SU-DHL-6 (cell line): ENCODE data around the gene SLC17A9.
A peak's percentile ranks its signal among the peaks of the same experiment; 100 is the strongest.

Experiments
- H2AFZ ChIP-seq: fragments of 200-600 bp; sonication (generic); 2 replicates; pipeline ENCODE4 v1.6.1; 2014; ENCODE audit warnings: low read depth, mild to moderate bottlenecking, moderate library complexity, mixed read lengths, antibody characterized with exemption, low read length; ENCODE audit not compliant: severe bottlenecking
- H3F3A ChIP-seq: fragments of 200-600 bp; shearing (Covaris generic); 2 replicates; pipeline ENCODE4 v1.6.0; 2016; ENCODE audit warnings: antibody characterized with exemption, mild to moderate bottlenecking; ENCODE audit not compliant: insufficient read depth
- H3K27ac ChIP-seq: fragments of 200-600 bp; sonication (generic); 2 replicates; pipeline ENCODE4 v1.5.1; 2016; ENCODE audit warnings: low read depth, mild to moderate bottlenecking, low read length, moderate library complexity, mixed read lengths
- H3K27me3 ChIP-seq: fragments of 200-600 bp; sonication (generic), shearing (Covaris generic); 2 replicates; pipeline ENCODE4 v1.6.0; 2014; ENCODE audit warnings: mild to moderate bottlenecking, low read length
- H3K36me3 ChIP-seq: fragments of 200-600 bp; sonication (generic); 2 replicates; pipeline ENCODE4 v1.6.1; 2014; ENCODE audit warnings: mild to moderate bottlenecking, low read length, mixed read lengths
- H3K4me2 ChIP-seq: fragments of 300-600, 200-600 bp; shearing (Covaris generic), sonication (generic); 2 replicates; pipeline ENCODE4 v1.6.0; 2014; ENCODE audit warnings: low read length, low read depth, mild to moderate bottlenecking; ENCODE audit not compliant: poor library complexity, severe bottlenecking
- H3K4me3 ChIP-seq: fragments of 200-600 bp; sonication (generic); 2 replicates; pipeline ENCODE4 v1.5.1; 2014; ENCODE audit warnings: antibody characterized with exemption, low read length, mild to moderate bottlenecking, mixed read lengths; ENCODE audit not compliant: insufficient read depth, poor library complexity, severe bottlenecking
- H3K79me2 ChIP-seq: fragments of 200-600 bp; sonication (generic); 2 replicates; pipeline ENCODE4 v1.6.1; 2014; ENCODE audit warnings: mild to moderate bottlenecking, low read length, moderate library complexity; ENCODE audit not compliant: insufficient read depth
- H3K9ac ChIP-seq: fragments of 200-600 bp; sonication (generic); 2 replicates; pipeline ENCODE4 v1.7.0; 2014; ENCODE audit warnings: mild to moderate bottlenecking, low read length
- H3K9me2 ChIP-seq: fragments of 200-600 bp; sonication (generic); replicated peaks from 2 replicates; pipeline ENCODE4 v1.6.1; 2014; ENCODE audit warnings: low read length; ENCODE audit not compliant: insufficient read depth
- H3K9me3 ChIP-seq: fragments of 200-600 bp; sonication (generic); 2 replicates; pipeline ENCODE4 v1.6.1; 2014; ENCODE audit warnings: low read length, mixed read lengths; ENCODE audit not compliant: insufficient read depth
- H4K20me1 ChIP-seq: fragments of 200-600 bp; sonication (generic); 2 replicates; pipeline ENCODE4 v1.6.1; 2014; ENCODE audit warnings: low read depth, mild to moderate bottlenecking, antibody characterized with exemption, low read length, moderate library complexity, mixed read lengths
- CTCF ChIP-seq: fragments of 200-600 bp; sonication (generic); IDR thresholded peaks from one replicate; pipeline ENCODE4 v1.5.1; 2017; ENCODE audit warnings: antibody characterized with exemption, mild to moderate bottlenecking, low read length, moderate library complexity; ENCODE audit not compliant: insufficient read depth, poor library complexity, severe bottlenecking
- EZH2phosphoT487 ChIP-seq: fragments of 200-600 bp; sonication (generic), shearing (Covaris generic); conservative IDR thresholded peaks from 2 replicates; pipeline ENCODE4 v1.6.1; 2018; ENCODE audit warnings: mild to moderate bottlenecking, antibody characterized with exemption, low read length, moderate library complexity, mixed read lengths

Gene SLC17A9

GRCh38 chr20:62952373-62952967, at the start of gene SLC17A9:
SLC17A9 (plus strand) TSS chr20:62952709; CDS start chr20:62952831, 122 bp downstream.
- peak within 1 kb of the TSS; percentile 78 for H3K9ac ChIP-seq
- H3K36me3 ChIP-seq = peaks cover 9% of the 10 kb centered on the region; the same call in 1 of the 2 replicates
- peak within 1 kb of the TSS; percentile 75 for H3K4me3 ChIP-seq
- peaks cover 18% of the 10 kb centered on the region for H3F3A ChIP-seq
- no peaks in the 10 kb centered on the region for H3K9me2 ChIP-seq
- no peaks in the 10 kb centered on the region for H3K27me3 ChIP-seq
- H2AFZ ChIP-seq = peak within 1 kb of the TSS; percentile 52
- H4K20me1 ChIP-seq = no peaks in the 10 kb centered on the region
- no peak for TF ChIP-seq EZH2phosphoT487
- TF ChIP-seq CTCF = no peak
- H3K9me3 ChIP-seq = no peaks in the 10 kb centered on the region; the same call in 1 of the 2 replicates
- peaks cover 25% of the 10 kb centered on the region for H3K79me2 ChIP-seq
- H3K4me2 ChIP-seq = peak within 1 kb of the TSS; percentile 98
- H3K27ac ChIP-seq = peak within 1 kb of the TSS; percentile 94

GRCh38 chr20:62902926-62903615, 49.4 kb upstream of the SLC17A9 start:
- H3K79me2 ChIP-seq = no peaks in the 10 kb centered on the region; the same call in 1 of the 2 replicates
- no peaks in the 10 kb centered on the region for H3K9me2 ChIP-seq
- TF ChIP-seq CTCF (no peak), EZH2phosphoT487 (no peak)
- H3K4me2 ChIP-seq = no peak overlapping the region
- H3K36me3 ChIP-seq = peaks cover 16% of the 10 kb centered on the region; the same call in 1 of the 2 replicates
- peaks cover 16% of the 10 kb centered on the region for H3F3A ChIP-seq
- H2AFZ ChIP-seq = no peak overlapping the region
- H4K20me1 ChIP-seq = no peaks in the 10 kb centered on the region; the same call in 1 of the 2 replicates
- H3K27me3 ChIP-seq = no peaks in the 10 kb centered on the region
- no peak overlapping the region for H3K4me3 ChIP-seq
- H3K27ac ChIP-seq = no peak overlapping the region
- no peaks in the 10 kb centered on the region for H3K9me3 ChIP-seq
- H3K9ac ChIP-seq = no peak overlapping the region

GRCh38 chr20:62905536-62906117, 46.9 kb upstream of the SLC17A9 start:
- Histone ChIP-seq H3K79me2 (0 out of 2 replicates have a peak, but pooled peaks cover 20% of the 10 kb centered on the region), H3F3A (peaks cover 13% of the 10 kb centered on the region)

More at GRCh38 chr20:62905536-62906117, 46.9 kb upstream of the SLC17A9 start:
- Histone ChIP-seq H3K4me3 (no peak overlapping the region), H2AFZ (no peak overlapping the region), H3K9me2 (no peaks in the 10 kb centered on the region), H3K36me3 (peaks cover 16% of the 10 kb centered on the region; the same call in 1 of the 2 replicates), H3K27ac (no peak overlapping the region), H3K4me2 (no peak overlapping the region), H3K9me3 (no peaks in the 10 kb centered on the region), H3K27me3 (no peaks in the 10 kb centered on the region), H3K9ac (no peak overlapping the region), H4K20me1 (no peaks in the 10 kb centered on the region; the same call in 1 of the 2 replicates)
- TF ChIP-seq EZH2phosphoT487 (no peak), CTCF (no peak)
